Nephron (organoid): ENCODE results near the gene S100G.
A peak's percentile ranks its signal among the peaks of the same experiment; 100 is the strongest.
"Not testable (repeated sequence)": the region's sequence is repeated elsewhere in the genome, so short reads cannot be mapped to it uniquely, and the experiment has no call there.

Experiments
- H3K27ac Mint-ChIP-seq, 3 experiments: 2 replicates each; pipeline ENCODE4 v1.8.0; 2020; ENCODE audit warnings: mixed read lengths in 3 of 3, mild to moderate bottlenecking in 2 of 3, moderate library complexity in 1 of 3
- H3K27me3 Mint-ChIP-seq: 2 replicates; pipeline ENCODE4 v1.8.0; 2021; ENCODE audit warnings: low read depth, mild to moderate bottlenecking, moderate library complexity, mixed read lengths
- H3K36me3 Mint-ChIP-seq: 2 replicates; pipeline ENCODE4 v1.8.0; 2020; ENCODE audit warnings: low read depth, mixed read lengths
- H3K4me1 Mint-ChIP-seq: 2 replicates; pipeline ENCODE4 v1.8.0; 2020; ENCODE audit warnings: mixed read lengths
- H3K4me3 Mint-ChIP-seq, 3 experiments: 2 replicates each; pipeline ENCODE4 v1.8.0; 2020; ENCODE audit warnings: mild to moderate bottlenecking in 3 of 3, mixed read lengths in 3 of 3, moderate library complexity in 2 of 3
- H3K9me3 Mint-ChIP-seq: 2 replicates; pipeline ENCODE4 v1.8.0; 2020; ENCODE audit warnings: mixed read lengths
- CTCF ChIP-seq, 3 experiments: fragments of 200-600 bp; sonication (generic); IDR thresholded peaks; one replicate each; pipeline ENCODE4 v1.5.0; 2021; ENCODE audit warnings: antibody characterized with exemption in 3 of 3; ENCODE audit not compliant: unreplicated experiment in 3 of 3

The S100G gene

GRCh38 chrX:16649858-16650257, at the start of gene S100G:
Gene S100G, plus strand, starts transcription at chrX:16650158. Its CDS starts 849 bp downstream, at chrX:16651007.
- Mint-ChIP-seq H3K36me3 (peaks cover 61% of the 10 kb centered on the region), H3K27me3 (no peaks in the 10 kb centered on the region), H3K4me1 (peaks cover 10% of the 10 kb centered on the region), H3K27ac (no peak within 1 kb of the TSS), H3K4me3 (no peak within 1 kb of the TSS), H3K9me3 (no peaks in the 10 kb centered on the region)
- TF ChIP-seq CTCF (IDR thresholded peaks at IDR 0.05; ENCODE audit: unreplicated experiment in 3 of 3), result no peak

GRCh38 chrX:16601885-16602284, 48.1 kb upstream of the S100G start:
- H3K4me1 Mint-ChIP-seq, result no peaks in the 10 kb centered on the region
- no peak overlapping the region for H3K4me3 Mint-ChIP-seq
- peaks cover 6% of the 10 kb centered on the region for H3K9me3 Mint-ChIP-seq
- H3K36me3 Mint-ChIP-seq, result peaks cover 79% of the 10 kb centered on the region
- H3K27me3 Mint-ChIP-seq, result no peaks in the 10 kb centered on the region
- no peak overlapping the region for H3K27ac Mint-ChIP-seq
- no peak for TF ChIP-seq CTCF (IDR thresholded peaks at IDR 0.05; ENCODE audit: unreplicated experiment in 3 of 3)

GRCh38 chrX:16603235-16603634, 46.7 kb upstream of the S100G start:
- H3K4me3 Mint-ChIP-seq, H3K4me1 Mint-ChIP-seq, H3K9me3 Mint-ChIP-seq, H3K27me3 Mint-ChIP-seq: not testable (repeated sequence)
- Mint-ChIP-seq H3K27ac (peak overlapping the region in 1 of 3 experiments; percentile 28), H3K36me3 (peaks cover 77% of the 10 kb centered on the region)

- Mint-ChIP-seq H3K27ac (peak overlapping the region in 2 of 3 experiments; percentile 28 to 41), H3K9me3 (peaks cover 3% of the 10 kb centered on the region), H3K27me3 (no peaks in the 10 kb centered on the region), H3K4me1 (no peaks in the 10 kb centered on the region), H3K4me3 (no peak overlapping the region), H3K36me3 (peaks cover 80% of the 10 kb centered on the region)
- TF ChIP-seq CTCF (IDR thresholded peaks at IDR 0.05; ENCODE audit: unreplicated experiment in 3 of 3), result no peak
Observed at GRCh38 chrX:16603822-16604221, 46.1 kb upstream of the S100G start.

- no peak for TF ChIP-seq CTCF (IDR thresholded peaks at IDR 0.05; ENCODE audit: unreplicated experiment in 3 of 3)
- Mint-ChIP-seq H3K27me3 (no peaks in the 10 kb centered on the region), H3K27ac (peak overlapping the region in 1 of 3 experiments; percentile 28), H3K4me3 (no peak overlapping the region), H3K9me3 (no peaks in the 10 kb centered on the region), H3K4me1 (no peaks in the 10 kb centered on the region), H3K36me3 (peaks cover 80% of the 10 kb centered on the region)
Observed at GRCh38 chrX:16604337-16604736, 45.6 kb upstream of the S100G start.

GRCh38 chrX:16606142-16606720, 43.7 kb upstream of the S100G start:
- no peaks in the 10 kb centered on the region for H3K4me1 Mint-ChIP-seq
- no peaks in the 10 kb centered on the region for H3K9me3 Mint-ChIP-seq
- H3K27ac Mint-ChIP-seq, result no peak overlapping the region

More at GRCh38 chrX:16606142-16606720, 43.7 kb upstream of the S100G start:
- TF ChIP-seq CTCF (IDR thresholded peaks at IDR 0.05; ENCODE audit: unreplicated experiment in 3 of 3), result no peak
- Mint-ChIP-seq H3K27me3 (no peaks in the 10 kb centered on the region), H3K4me3 (no peak overlapping the region), H3K36me3 (peaks cover 73% of the 10 kb centered on the region)
